Transverse colon (tissue), 4 donors: Measurements from ENCODE around the gene GARNL3. TPM values are rescaled to one million over a fixed set of nuclear protein-coding genes. Genes with fewer than 3 reads are reported as not detected.

ENCODE experiments used
- DNase-seq: peaks from one replicate; pipeline ENCODE4 v3.0.0-alpha.2; 2019
- H3K27ac ChIP-seq, 4 donors: fragments of 200-600 bp; sonication (generic); 2 replicates each; pipeline ENCODE4 v1.5.1; 2016 to 2018; ENCODE audit warnings: inconsistent platforms in 4 of 4
- H3K27me3 ChIP-seq: fragments of 200-600 bp; sonication (generic); 2 replicates; pipeline ENCODE4 v1.5.1; 2017; ENCODE audit warnings: inconsistent platforms
- H3K36me3 ChIP-seq, 4 donors: fragments of 200-600 bp; sonication (generic); 2 replicates each; pipeline ENCODE4 v1.5.1; 2017 to 2019; ENCODE audit warnings: inconsistent platforms in 4 of 4
- H3K4me1 ChIP-seq, 4 donors: fragments of 200-600 bp; sonication (generic); 2 replicates each; pipeline ENCODE4 v1.5.1; 2017 to 2020; ENCODE audit warnings: inconsistent platforms in 4 of 4
- H3K4me3 ChIP-seq, 4 donors: fragments of 200-600 bp; sonication (generic); 1 replicate in 1 of 4; 2 replicates in 3 of 4; pipeline versions ENCODE4 v1.5.1 to v1.6.1; 2017 to 2019; ENCODE audit warnings: inconsistent platforms in 4 of 4
- H3K9me3 ChIP-seq, 2 donors: fragments of 200-600 bp; sonication (generic); 2 replicates each; pipeline ENCODE4 v1.5.1; 2017 to 2019; ENCODE audit warnings: inconsistent platforms in 2 of 2
- EP300 ChIP-seq: sonication (generic); formaldehyde crosslinking; IDR thresholded peaks from one replicate; pipeline ENCODE4 v1.6.1; 2017; ENCODE audit warnings: antibody characterized with exemption, low read depth
- POLR2A ChIP-seq: fragments of 450-650 bp; IDR thresholded peaks from one replicate; pipeline ENCODE4 v1.6.1; 2016; ENCODE audit warnings: antibody characterized with exemption, mild to moderate bottlenecking, moderate library complexity
- POLR2AphosphoS5 ChIP-seq, 3 donors: sonication (generic); formaldehyde crosslinking; IDR thresholded peaks; one replicate each; pipeline ENCODE4 v1.6.1; 2016; ENCODE audit warnings: antibody characterized with exemption in 3 of 3
- WGBS, 2 donors: methylation state at CpG; one replicate each; pipeline ENCODE4 v1.1.5; 2018; ENCODE audit warnings: low coverage in 1 of 2; 5-methylcytosine and 5-hydroxymethylcytosine counted together
- in situ Hi-C, 4 donors: fragments of 200-750 bp; cut with MboI; loops; one replicate each; pipeline versions ENCODE4 v1.15.0 to v1.15.1; 2017; ENCODE audit warnings: low sequenced_read_pairs in 3 of 4, low pct_ligation_motif_present in 1 of 4, low pct_unique_long_range_greater_than_20kb in 1 of 4
- intact Hi-C: fragments of 100-400 bp; cut with DNase I; formaldehyde crosslinking; loops from one replicate; pipeline ENCODE4 v1.15.1; 2023; ENCODE audit warnings: low total_unique reads
- total RNA-seq, 4 donors: library from RNA; depleted of rRNA; stranded (reverse); fragments of >200 nt; gene quantifications; one replicate each; pipeline ENCODE4 v1.1.0, GENCODE V29; 2016
- TF ChIP-seq, protein P1 (sequence below), 5 experiments: fragments of 200-600 bp in 3 of 5; fragments of 450-650 bp in 2 of 5; sonication (generic) in 3 of 5; IDR thresholded peaks; 1 replicate in 2 of 5; 2 replicates in 3 of 5; pipeline ENCODE4 v1.5.1; 2016 to 2017; ENCODE audit warnings: antibody characterized with exemption in 5 of 5, inconsistent platforms in 3 of 5, mild to moderate bottlenecking in 2 of 5, moderate library complexity in 1 of 5

Gene GARNL3
- total RNA-seq, 4 donors from 2014 or later = 6.0 to 19.5 (median 11.8) TPM

DNA sequence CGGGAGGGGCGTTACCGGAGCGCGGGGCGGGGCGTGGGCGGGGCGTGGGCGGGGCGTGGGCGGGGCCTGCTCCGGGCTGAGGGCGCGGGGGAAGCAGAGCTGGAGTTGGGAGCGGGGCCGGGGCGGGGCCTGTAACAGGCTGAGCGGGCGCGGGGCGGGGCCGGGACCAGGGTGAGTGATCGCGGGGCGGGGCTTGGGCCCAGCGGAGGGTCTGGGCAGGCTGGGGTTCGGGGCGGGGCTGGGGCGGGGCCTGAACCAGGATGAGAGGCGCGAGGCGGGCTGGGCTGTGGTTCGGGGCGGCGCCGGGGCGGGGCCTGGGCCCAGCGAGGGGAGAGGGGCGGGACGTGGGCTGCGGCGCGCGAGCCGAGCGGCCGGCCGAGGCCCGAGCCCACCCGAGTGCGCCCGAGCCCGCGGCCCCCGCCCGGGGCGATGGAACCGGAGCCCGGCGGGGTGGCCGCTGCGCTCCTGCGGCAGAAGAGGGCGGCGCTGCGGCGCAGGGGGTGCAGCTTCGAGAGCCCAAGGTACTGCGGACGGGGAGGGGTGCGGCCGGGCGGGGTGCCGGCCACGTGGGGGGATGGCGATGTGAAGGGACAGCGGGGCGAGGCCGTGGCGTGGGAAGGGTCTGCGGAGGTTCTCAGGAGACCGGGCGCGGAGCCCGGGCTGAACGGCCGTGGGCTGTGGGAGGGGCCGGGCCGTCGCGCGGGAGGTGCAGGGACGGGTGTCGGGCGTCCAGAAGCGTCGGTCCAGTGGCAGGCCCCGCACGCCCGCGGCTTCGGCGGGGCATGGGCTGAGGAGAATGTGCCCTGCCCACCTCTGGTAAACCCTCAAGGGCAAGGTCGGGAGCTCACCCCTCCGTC lies 39.5 kb upstream of the GARNL3 start:
- TF ChIP-seq POLR2A (no peak), EP300 (no peak), POLR2AphosphoS5 (IDR thresholded peaks at IDR 0.05) (no peak)
- TF ChIP-seq, protein P1, sequence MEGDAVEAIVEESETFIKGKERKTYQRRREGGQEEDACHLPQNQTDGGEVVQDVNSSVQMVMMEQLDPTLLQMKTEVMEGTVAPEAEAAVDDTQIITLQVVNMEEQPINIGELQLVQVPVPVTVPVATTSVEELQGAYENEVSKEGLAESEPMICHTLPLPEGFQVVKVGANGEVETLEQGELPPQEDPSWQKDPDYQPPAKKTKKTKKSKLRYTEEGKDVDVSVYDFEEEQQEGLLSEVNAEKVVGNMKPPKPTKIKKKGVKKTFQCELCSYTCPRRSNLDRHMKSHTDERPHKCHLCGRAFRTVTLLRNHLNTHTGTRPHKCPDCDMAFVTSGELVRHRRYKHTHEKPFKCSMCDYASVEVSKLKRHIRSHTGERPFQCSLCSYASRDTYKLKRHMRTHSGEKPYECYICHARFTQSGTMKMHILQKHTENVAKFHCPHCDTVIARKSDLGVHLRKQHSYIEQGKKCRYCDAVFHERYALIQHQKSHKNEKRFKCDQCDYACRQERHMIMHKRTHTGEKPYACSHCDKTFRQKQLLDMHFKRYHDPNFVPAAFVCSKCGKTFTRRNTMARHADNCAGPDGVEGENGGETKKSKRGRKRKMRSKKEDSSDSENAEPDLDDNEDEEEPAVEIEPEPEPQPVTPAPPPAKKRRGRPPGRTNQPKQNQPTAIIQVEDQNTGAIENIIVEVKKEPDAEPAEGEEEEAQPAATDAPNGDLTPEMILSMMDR (IDR thresholded peaks at IDR 0.05) = peak in 1 of 5 experiments; percentile 4
- H3K4me1 ChIP-seq = peaks cover 0 to 17% (median 8%) of the 10 kb centered on the region in 4 donors
- DNase-seq = peak; percentile 98
- H3K4me3 ChIP-seq = peak overlapping the region; percentile 49 to 85 (median 68)
- WGBS, 2 donors = 0% methylated on average over 33 of the region's 106 CpGs; no CpG with 5 or more reads in 1 of the 2 donors
- in situ Hi-C loops = no loop called here
- intact Hi-C loops = no loop called here
- peak overlapping the region; percentile 72 to 86 (median 80) for H3K27ac ChIP-seq
- no peaks in the 10 kb centered on the region for H3K27me3 ChIP-seq
- no peaks in the 10 kb centered on the region for H3K9me3 ChIP-seq
- no peaks in the 10 kb centered on the region for H3K36me3 ChIP-seq

DNA sequence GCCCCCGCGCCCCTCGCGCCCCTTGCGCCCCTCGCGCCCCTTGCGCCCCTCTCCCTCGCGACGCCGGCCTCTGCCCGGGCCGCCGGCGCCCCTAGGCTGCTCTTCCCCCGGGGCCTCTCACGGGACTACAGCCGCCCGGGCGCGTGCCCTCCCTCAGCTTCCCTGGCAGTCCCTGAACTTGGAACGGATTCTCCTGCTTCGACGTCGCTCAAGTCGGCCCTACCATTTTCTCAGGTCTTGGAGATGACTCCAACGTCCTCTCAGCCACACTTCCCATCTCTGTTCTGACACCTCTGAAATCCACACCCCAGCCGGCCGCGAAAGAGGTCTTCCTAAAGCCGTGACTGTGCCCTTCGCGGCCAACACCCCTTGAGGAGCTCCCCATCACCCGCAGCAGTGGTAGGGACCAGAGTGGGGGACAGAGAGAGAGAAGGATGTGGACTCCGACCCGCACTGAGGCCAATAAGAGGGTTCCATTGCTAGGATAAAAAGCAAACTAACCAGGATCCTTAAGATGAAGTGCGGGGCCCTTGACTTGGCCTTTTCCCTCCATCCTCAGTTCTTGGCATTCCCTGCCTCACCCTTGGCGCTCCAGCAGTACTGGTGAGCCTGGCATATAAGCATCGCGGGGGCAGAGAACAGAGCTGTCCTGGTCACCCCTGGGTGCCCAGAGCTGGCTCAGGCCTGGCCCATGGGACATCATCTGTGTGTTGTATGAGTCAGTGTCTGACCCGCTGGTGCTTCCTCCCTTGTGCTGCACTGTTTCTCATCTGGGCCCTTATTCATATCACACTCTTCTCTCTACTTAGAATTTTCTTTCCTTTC lies 38.6 kb upstream of the GARNL3 start:
- no peaks in the 10 kb centered on the region for H3K27me3 ChIP-seq
- intact Hi-C loops = no loop called here
- peaks cover 0 to 17% (median 8%) of the 10 kb centered on the region in 4 donors for H3K4me1 ChIP-seq
- in situ Hi-C loops = no loop called here
- TF ChIP-seq, protein P1 (IDR thresholded peaks at IDR 0.05) = no peak
- TF ChIP-seq EP300 (no peak), POLR2AphosphoS5 (IDR thresholded peaks at IDR 0.05) (no peak), POLR2A (no peak)
- H3K9me3 ChIP-seq = no peaks in the 10 kb centered on the region
- H3K27ac ChIP-seq = no peak overlapping the region
- WGBS, 2 donors = 30 to 40% methylated on average over 1 to 42 of the region's 42 CpGs
- DNase-seq = no peak
- no peaks in the 10 kb centered on the region for H3K36me3 ChIP-seq
- peak overlapping the region in 3 of 4 donors; percentile 49 to 75 (median 62) for H3K4me3 ChIP-seq

DNA sequence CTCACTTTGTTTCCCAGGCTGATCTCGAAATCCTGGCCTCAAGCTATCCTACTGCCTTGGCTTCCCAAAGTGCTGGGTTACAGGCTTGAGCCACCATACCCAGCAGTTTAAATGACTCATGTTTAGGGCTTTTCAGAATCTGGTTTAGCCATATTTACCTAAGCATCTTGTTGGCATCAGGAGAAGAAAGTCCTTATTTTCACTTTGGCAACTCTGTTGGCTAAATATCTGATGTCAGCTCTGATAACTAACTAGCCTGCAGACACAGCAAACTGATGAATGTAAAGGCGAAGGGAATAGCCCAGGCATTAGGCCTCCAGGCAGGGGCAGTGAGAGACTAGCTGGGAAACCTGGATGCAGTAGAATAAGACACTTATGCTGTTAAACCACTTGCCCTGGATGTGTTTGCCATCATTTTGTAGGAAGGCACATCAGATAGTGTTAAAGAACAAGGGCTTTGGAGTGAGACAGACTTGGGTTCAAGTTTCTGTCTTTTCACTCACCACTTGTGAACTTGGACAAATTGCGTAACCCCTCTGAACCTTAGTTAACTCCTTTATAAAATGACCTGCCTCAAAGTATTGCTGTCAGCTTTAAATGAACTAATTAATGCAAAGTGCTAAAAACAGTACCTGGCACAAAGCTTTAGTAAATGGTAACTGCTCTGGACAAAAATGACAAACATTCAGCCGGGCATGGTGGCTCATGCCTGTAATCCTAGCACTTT lies 34.7 kb upstream of the GARNL3 start:
- Histone ChIP-seq H3K36me3 (no peaks in the 10 kb centered on the region), H3K27ac (no peak overlapping the region), H3K9me3 (no peaks in the 10 kb centered on the region), H3K27me3 (no peaks in the 10 kb centered on the region), H3K4me1 (peaks cover 0 to 7% (median 3%) of the 10 kb centered on the region in 4 donors), H3K4me3 (no peak overlapping the region)
- WGBS, 2 donors = 96 to 100% methylated on average over 3 to 4 of the region's 4 CpGs
- TF ChIP-seq EP300 (no peak), POLR2AphosphoS5 (IDR thresholded peaks at IDR 0.05) (no peak), POLR2A (no peak)
- TF ChIP-seq, protein P1 (IDR thresholded peaks at IDR 0.05) = no peak
- no peak for DNase-seq
- intact Hi-C loops (no loop called here), in situ Hi-C loops (no loop called here)
